GM19455 (cell line): ENCODE data around the gene OLFML1.

Source experiments
- ATAC-seq: cut with Tn5 transposase; IDR thresholded peaks from one replicate; pipeline ENCODE4 v1.9.1; 2021; ENCODE audit not compliant: unreplicated experiment

The OLFML1 gene

GRCh38 chr11:7559398-7560283, 74.3 kb downstream of the OLFML1 start:
- no peak for ATAC-seq
